WTC11 (cell line): ENCODE results near the gene CFAP97. TPM values are rescaled to one million over a fixed set of nuclear protein-coding genes. Genes with fewer than 3 reads are reported as not detected.

ENCODE experiments used
- ATAC-seq: fragments of 200-7000 bp; cut with Tn5 transposase; 2 replicates; pipeline ENCODE4 v1.10.0; 2021; ENCODE audit warnings: mild to moderate bottlenecking, moderate library complexity
- CTCF ChIA-PET: fragments of 300-600 bp; sonication (Branson Sonifier 250); formaldehyde crosslinking; loops from one replicate; lab custom pipeline; 2021; ENCODE audit warnings: antibody characterized with exemption; lab: Charles Lee
- POLR2A ChIA-PET: fragments of 350-600 bp; sonication (Branson Sonifier 250); formaldehyde crosslinking; loops from one replicate; lab custom pipeline; 2021; ENCODE audit warnings: antibody characterized with exemption; lab: Charles Lee
- DNase-seq: peaks from one replicate; pipeline ENCODE4 v3.0.0; 2021; ENCODE audit warnings: low spot score
- H3K27ac Mint-ChIP-seq: 2 replicates; pipeline ENCODE4 v1.8.0; 2021; ENCODE audit warnings: mixed read lengths
- H3K27me3 Mint-ChIP-seq: 2 replicates; pipeline ENCODE4 v1.8.0; 2021; ENCODE audit warnings: low read depth, mild to moderate bottlenecking, moderate library complexity, mixed read lengths
- H3K36me3 Mint-ChIP-seq: 2 replicates; pipeline ENCODE4 v1.8.0; 2021; ENCODE audit warnings: mixed read lengths
- H3K4me1 Mint-ChIP-seq: 2 replicates; pipeline ENCODE4 v1.8.0; 2022; ENCODE audit warnings: mixed read lengths
- H3K4me3 Mint-ChIP-seq: 2 replicates; pipeline ENCODE4 v1.8.0; 2021; ENCODE audit warnings: mild to moderate bottlenecking, moderate library complexity, mixed read lengths
- H3K9me3 Mint-ChIP-seq: 2 replicates; pipeline ENCODE4 v1.8.0; 2021; ENCODE audit warnings: mixed read lengths
- ETV6 ChIP-seq: sonication (generic); formaldehyde crosslinking; IDR thresholded peaks from 2 replicates; pipeline ENCODE4 v1.8.1; 2022; ENCODE audit warnings: mild to moderate bottlenecking, missing genetic modification reagents
- JAZF1 ChIP-seq: fragments of 250-450 bp; sonication (Bioruptor Pico); IDR thresholded peaks from 2 replicates; pipeline ENCODE4 v1.9.0; 2021; ENCODE audit warnings: moderate library complexity, mild to moderate bottlenecking, inconsistent platforms
- MLX ChIP-seq: sonication (generic); formaldehyde crosslinking; IDR thresholded peaks from 2 replicates; pipeline ENCODE4 v1.8.1; 2023; ENCODE audit warnings: mild to moderate bottlenecking, missing genetic modification reagents, moderate library complexity
- MXD4 ChIP-seq: fragments of 250-450 bp; sonication (Bioruptor Pico); IDR thresholded peaks from 2 replicates; pipeline ENCODE4 v1.8.0; 2021; ENCODE audit warnings: mild to moderate bottlenecking, moderate library complexity, borderline replicate concordance
- NFATC4 ChIP-seq: fragments of 250-450 bp; sonication (Bioruptor Pico); IDR thresholded peaks from 2 replicates; pipeline ENCODE4 v1.9.0; 2021; ENCODE audit warnings: mild to moderate bottlenecking
- NFE2L1 ChIP-seq: sonication (generic); formaldehyde crosslinking; IDR thresholded peaks from 2 replicates; pipeline ENCODE4 v1.8.1; 2023; ENCODE audit warnings: missing genetic modification reagents
- OVOL2 ChIP-seq: fragments of 250-450 bp; sonication (Bioruptor Pico); IDR thresholded peaks from 2 replicates; pipeline ENCODE4 v1.9.0; 2021; ENCODE audit warnings: mild to moderate bottlenecking, borderline replicate concordance
- RELA ChIP-seq: sonication (generic); formaldehyde crosslinking; IDR thresholded peaks from 2 replicates; pipeline ENCODE4 v1.8.1; 2022; ENCODE audit warnings: missing genetic modification reagents, mild to moderate bottlenecking, borderline replicate concordance
- SOX15 ChIP-seq: fragments of 250-450 bp; sonication (Bioruptor Pico); IDR thresholded peaks from 2 replicates; pipeline ENCODE4 v1.9.0; 2021; ENCODE audit warnings: mild to moderate bottlenecking
- TEAD4 ChIP-seq: sonication (generic); formaldehyde crosslinking; IDR thresholded peaks from 2 replicates; pipeline ENCODE4 v1.8.0; 2022; ENCODE audit warnings: mild to moderate bottlenecking, missing genetic modification reagents
- ZNF121 ChIP-seq: sonication (generic); formaldehyde crosslinking; IDR thresholded peaks from 2 replicates; pipeline ENCODE4 v1.8.0; 2023; ENCODE audit warnings: missing genetic modification reagents
- ZNF219 ChIP-seq: sonication (generic); formaldehyde crosslinking; IDR thresholded peaks from 2 replicates; pipeline ENCODE4 v1.8.0; 2023; ENCODE audit warnings: missing genetic modification reagents, mild to moderate bottlenecking, borderline replicate concordance
- ZNF532 ChIP-seq: fragments of 250-450 bp; sonication (Bioruptor Pico); IDR thresholded peaks from 2 replicates; pipeline ENCODE4 v1.9.0; 2021; ENCODE audit warnings: mild to moderate bottlenecking, borderline replicate concordance
- total RNA-seq: library from RNA; stranded (reverse); gene quantifications from 3 replicates; pipeline ENCODE4 v1.2.3, GENCODE V29; 2021
- TF ChIP-seq, protein P1 (sequence below): fragments of 200-600 bp; IDR thresholded peaks from 2 replicates; pipeline ENCODE4 v1.8.0; 2022; ENCODE audit warnings: antibody characterized with exemption
- TF ChIP-seq, protein P2 (sequence below): sonication (generic); formaldehyde crosslinking; IDR thresholded peaks from 2 replicates; pipeline ENCODE4 v1.8.1; 2023; ENCODE audit warnings: mild to moderate bottlenecking, moderate library complexity, missing genetic modification reagents
- TF ChIP-seq, protein P3 (sequence below): sonication (generic); formaldehyde crosslinking; IDR thresholded peaks from 2 replicates; pipeline ENCODE4 v1.8.0; 2022; ENCODE audit warnings: mild to moderate bottlenecking, missing genetic modification reagents
- TF ChIP-seq, protein P4 (sequence below): fragments of 250-450 bp; sonication (Bioruptor Pico); IDR thresholded peaks from 2 replicates; pipeline ENCODE4 v1.9.0; 2021; ENCODE audit warnings: moderate library complexity, mild to moderate bottlenecking, inconsistent platforms, borderline replicate concordance
- TF ChIP-seq, protein P5 (sequence below): fragments of 250-450 bp; sonication (Bioruptor Pico); IDR thresholded peaks from 2 replicates; pipeline ENCODE4 v1.9.0; 2021; ENCODE audit warnings: mild to moderate bottlenecking
- TF ChIP-seq, protein P6 (sequence below): fragments of 250-450 bp; sonication (Bioruptor Pico); IDR thresholded peaks from 2 replicates; pipeline ENCODE4 v2.1.2; 2022; ENCODE audit warnings: mild to moderate bottlenecking, moderate library complexity
- TF ChIP-seq, protein P7 (sequence below): sonication (generic); formaldehyde crosslinking; IDR thresholded peaks from 2 replicates; pipeline ENCODE4 v1.8.1; 2023; ENCODE audit warnings: mild to moderate bottlenecking, missing genetic modification reagents, moderate library complexity

The CFAP97 gene
- total RNA-seq, 1 experiment from 2014 or later: 40.3 TPM

GRCh38 chr4:185142564-185142911, 61.3 kb downstream of the CFAP97 start:
- H3K9me3 Mint-ChIP-seq: no peaks in the 10 kb centered on the region
- DNase-seq (no peak), ATAC-seq (peak; percentile 60; the same call in 1 of the 2 replicates)
- H3K27ac Mint-ChIP-seq: peak overlapping the region; percentile 83; the same call in 1 of the 2 replicates
- peaks cover 5% of the 10 kb centered on the region; the same call in 1 of the 2 replicates for H3K27me3 Mint-ChIP-seq
- peaks cover 26% of the 10 kb centered on the region for H3K4me1 Mint-ChIP-seq
- TF ChIP-seq, protein P1, sequence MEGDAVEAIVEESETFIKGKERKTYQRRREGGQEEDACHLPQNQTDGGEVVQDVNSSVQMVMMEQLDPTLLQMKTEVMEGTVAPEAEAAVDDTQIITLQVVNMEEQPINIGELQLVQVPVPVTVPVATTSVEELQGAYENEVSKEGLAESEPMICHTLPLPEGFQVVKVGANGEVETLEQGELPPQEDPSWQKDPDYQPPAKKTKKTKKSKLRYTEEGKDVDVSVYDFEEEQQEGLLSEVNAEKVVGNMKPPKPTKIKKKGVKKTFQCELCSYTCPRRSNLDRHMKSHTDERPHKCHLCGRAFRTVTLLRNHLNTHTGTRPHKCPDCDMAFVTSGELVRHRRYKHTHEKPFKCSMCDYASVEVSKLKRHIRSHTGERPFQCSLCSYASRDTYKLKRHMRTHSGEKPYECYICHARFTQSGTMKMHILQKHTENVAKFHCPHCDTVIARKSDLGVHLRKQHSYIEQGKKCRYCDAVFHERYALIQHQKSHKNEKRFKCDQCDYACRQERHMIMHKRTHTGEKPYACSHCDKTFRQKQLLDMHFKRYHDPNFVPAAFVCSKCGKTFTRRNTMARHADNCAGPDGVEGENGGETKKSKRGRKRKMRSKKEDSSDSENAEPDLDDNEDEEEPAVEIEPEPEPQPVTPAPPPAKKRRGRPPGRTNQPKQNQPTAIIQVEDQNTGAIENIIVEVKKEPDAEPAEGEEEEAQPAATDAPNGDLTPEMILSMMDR: no peak
- TF ChIP-seq ZNF121 (CRISPR knock-in tag) (no peak), NFATC4 (CRISPR knock-in tag) (no peak), ETV6 (CRISPR knock-in tag) (no peak), RELA (CRISPR knock-in tag) (no peak)
- TF ChIP-seq, protein P2, sequence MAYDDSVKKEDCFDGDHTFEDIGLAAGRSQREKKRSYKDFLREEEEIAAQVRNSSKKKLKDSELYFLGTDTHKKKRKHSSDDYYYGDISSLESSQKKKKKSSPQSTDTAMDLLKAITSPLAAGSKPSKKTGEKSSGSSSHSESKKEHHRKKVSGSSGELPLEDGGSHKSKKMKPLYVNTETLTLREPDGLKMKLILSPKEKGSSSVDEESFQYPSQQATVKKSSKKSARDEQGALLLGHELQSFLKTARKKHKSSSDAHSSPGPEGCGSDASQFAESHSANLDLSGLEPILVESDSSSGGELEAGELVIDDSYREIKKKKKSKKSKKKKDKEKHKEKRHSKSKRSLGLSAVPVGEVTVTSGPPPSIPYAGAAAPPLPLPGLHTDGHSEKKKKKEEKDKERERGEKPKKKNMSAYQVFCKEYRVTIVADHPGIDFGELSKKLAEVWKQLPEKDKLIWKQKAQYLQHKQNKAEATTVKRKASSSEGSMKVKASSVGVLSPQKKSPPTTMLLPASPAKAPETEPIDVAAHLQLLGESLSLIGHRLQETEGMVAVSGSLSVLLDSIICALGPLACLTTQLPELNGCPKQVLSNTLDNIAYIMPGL (CRISPR knock-in tag): no peak
- TF ChIP-seq, protein P3, sequence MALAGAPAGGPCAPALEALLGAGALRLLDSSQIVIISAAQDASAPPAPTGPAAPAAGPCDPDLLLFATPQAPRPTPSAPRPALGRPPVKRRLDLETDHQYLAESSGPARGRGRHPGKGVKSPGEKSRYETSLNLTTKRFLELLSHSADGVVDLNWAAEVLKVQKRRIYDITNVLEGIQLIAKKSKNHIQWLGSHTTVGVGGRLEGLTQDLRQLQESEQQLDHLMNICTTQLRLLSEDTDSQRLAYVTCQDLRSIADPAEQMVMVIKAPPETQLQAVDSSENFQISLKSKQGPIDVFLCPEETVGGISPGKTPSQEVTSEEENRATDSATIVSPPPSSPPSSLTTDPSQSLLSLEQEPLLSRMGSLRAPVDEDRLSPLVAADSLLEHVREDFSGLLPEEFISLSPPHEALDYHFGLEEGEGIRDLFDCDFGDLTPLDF (CRISPR knock-in tag): no peak
- POLR2A ChIA-PET: interaction anchor here (0.5 to 1.5 kb wide), 13 partner anchors 8 to 192 kb away, joined by 3 to 6 read pairs (median 4); partner anchors contain the start of gene HELT
- peaks cover 17% of the 10 kb centered on the region for H3K36me3 Mint-ChIP-seq
- CTCF ChIA-PET: interaction anchor here (0.6 to 2.1 kb wide), 18 partner anchors 8 to 409 kb away, joined by 3 to 16 read pairs (median 4); partner anchors contain the start of genes CENPU and HELT
- H3K4me3 Mint-ChIP-seq: peak overlapping the region; percentile 84

DNA sequence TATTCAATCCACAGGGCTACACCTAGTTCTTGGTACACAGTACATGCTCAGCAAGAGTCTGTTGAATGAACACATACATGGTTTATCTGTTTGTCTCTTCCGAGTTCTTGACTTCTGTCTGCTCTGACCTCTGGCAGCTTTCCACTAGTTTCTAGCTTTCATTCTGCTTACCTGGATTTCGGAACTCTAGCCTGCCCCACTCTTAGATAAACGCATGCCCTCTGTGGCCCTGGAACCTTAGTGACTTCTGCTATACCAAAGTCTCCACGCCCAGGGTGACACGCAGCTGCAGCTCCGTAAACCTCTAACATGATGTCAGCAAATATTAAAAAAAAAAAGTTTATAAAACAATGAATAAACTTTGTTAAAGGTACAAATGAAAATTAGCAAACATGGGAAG, 62.0 kb downstream of the CFAP97 start:
- Mint-ChIP-seq H3K9me3 (no peaks in the 10 kb centered on the region), H3K4me1 (peaks cover 29% of the 10 kb centered on the region), H3K4me3 (peak overlapping the region; percentile 19; the same call in 1 of the 2 replicates), H3K27ac (no peak overlapping the region), H3K27me3 (peaks cover 5% of the 10 kb centered on the region; the same call in 1 of the 2 replicates), H3K36me3 (peaks cover 13% of the 10 kb centered on the region)
- POLR2A ChIA-PET: no interaction called here
- CTCF ChIA-PET: interaction anchor here (1.6 to 2.1 kb wide), 4 partner anchors 42 to 137 kb away, joined by 4 to 16 read pairs (median 8); no protein-coding TSS in a partner anchor
- ATAC-seq (no peak), DNase-seq (no peak)
- no peak for TF ChIP-seq SOX15 (CRISPR knock-in tag)
- TF ChIP-seq, protein P4, sequence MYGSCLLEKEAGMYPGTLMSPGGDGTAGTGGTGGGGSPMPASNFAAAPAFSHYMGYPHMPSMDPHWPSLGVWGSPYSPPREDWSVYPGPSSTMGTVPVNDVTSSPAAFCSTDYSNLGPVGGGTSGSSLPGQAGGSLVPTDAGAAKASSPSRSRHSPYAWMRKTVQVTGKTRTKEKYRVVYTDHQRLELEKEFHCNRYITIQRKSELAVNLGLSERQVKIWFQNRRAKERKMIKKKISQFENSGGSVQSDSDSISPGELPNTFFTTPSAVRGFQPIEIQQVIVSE (CRISPR knock-in tag): no peak
- TF ChIP-seq OVOL2 (CRISPR knock-in tag): no peak
- no peak for TF ChIP-seq ZNF532 (CRISPR knock-in tag)
- no peak for TF ChIP-seq MLX (CRISPR knock-in tag)
- no peak for TF ChIP-seq JAZF1
- TF ChIP-seq TEAD4 (CRISPR knock-in tag): no peak
- TF ChIP-seq, protein P5, sequence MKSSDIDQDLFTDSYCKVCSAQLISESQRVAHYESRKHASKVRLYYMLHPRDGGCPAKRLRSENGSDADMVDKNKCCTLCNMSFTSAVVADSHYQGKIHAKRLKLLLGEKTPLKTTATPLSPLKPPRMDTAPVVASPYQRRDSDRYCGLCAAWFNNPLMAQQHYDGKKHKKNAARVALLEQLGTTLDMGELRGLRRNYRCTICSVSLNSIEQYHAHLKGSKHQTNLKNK (CRISPR knock-in tag): no peak
- no peak for TF ChIP-seq NFE2L1 (CRISPR knock-in tag)
- TF ChIP-seq, protein P6, sequence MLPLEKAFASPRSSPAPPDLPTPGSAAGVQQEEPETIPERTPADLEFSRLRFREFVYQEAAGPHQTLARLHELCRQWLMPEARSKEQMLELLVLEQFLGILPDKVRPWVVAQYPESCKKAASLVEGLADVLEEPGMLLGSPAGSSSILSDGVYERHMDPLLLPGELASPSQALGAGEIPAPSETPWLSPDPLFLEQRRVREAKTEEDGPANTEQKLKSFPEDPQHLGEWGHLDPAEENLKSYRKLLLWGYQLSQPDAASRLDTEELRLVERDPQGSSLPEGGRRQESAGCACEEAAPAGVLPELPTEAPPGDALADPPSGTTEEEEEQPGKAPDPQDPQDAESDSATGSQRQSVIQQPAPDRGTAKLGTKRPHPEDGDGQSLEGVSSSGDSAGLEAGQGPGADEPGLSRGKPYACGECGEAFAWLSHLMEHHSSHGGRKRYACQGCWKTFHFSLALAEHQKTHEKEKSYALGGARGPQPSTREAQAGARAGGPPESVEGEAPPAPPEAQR (CRISPR knock-in tag): no peak
- TF ChIP-seq, protein P7, sequence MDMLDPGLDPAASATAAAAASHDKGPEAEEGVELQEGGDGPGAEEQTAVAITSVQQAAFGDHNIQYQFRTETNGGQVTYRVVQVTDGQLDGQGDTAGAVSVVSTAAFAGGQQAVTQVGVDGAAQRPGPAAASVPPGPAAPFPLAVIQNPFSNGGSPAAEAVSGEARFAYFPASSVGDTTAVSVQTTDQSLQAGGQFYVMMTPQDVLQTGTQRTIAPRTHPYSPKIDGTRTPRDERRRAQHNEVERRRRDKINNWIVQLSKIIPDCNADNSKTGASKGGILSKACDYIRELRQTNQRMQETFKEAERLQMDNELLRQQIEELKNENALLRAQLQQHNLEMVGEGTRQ (CRISPR knock-in tag): no peak
- TF ChIP-seq MXD4 (CRISPR knock-in tag): no peak
- TF ChIP-seq ZNF219 (CRISPR knock-in tag): no peak
